HG02678 (cell line): ENCODE data around the gene ATF4.
"Not testable (repeated sequence)": the region's sequence is repeated elsewhere in the genome, so short reads cannot be mapped to it uniquely, and the experiment has no call there.

ENCODE experiments used
- ATAC-seq: cut with Tn5 transposase; IDR thresholded peaks from one replicate; pipeline ENCODE4 v1.9.1; 2021; ENCODE audit warnings: mild to moderate bottlenecking, moderate library complexity; ENCODE audit not compliant: unreplicated experiment

ATF4 gene

DNA sequence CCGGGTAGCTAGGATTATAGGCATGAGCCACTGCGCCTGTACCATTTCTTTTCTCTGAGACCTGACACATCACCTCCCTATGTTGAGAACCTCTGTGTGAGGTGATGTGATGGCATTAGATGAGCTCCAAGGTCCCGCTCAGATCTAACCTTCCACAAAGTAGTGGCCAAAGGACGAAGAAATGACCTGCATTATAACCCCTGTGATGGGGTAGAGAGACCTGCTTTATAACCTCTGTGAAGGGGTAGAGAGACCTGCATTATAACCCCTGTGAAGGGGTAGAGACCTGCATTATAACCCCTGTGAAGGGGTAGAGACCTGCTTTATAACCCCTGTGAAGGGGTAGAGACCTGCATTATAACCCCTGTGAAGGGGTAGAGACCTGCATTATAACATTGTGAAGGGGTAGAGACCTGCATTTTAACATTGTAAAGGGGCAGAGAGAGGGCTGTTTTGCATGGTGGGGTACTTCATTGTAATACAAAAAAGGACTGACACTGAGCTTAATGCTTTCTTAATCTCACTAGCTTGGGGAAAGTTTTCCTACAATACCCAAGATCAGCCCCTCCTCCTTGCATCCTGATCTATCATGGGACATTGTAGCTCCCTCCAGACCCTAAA, 9.7 kb upstream of the ATF4 start:
- no peak for ATAC-seq

DNA sequence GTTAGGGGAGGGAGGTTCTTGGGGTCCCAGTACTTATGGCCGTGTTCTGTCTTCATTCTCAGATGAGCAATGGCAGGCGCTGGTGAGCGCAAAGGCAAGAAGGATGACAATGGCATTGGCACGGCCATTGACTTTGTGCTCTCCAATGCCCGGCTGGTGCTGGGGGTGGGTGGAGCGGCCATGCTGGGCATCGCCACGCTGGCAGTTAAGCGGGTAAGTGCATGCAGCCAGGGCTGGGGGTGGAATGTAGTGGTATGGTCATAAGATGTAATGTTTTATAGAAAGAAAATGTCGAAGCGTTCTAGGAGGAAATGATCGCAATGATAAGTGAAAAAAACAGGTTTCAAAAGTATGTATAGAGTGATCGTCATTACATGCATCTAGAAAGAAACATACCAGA, 9.1 kb upstream of the ATF4 start:
- ATAC-seq = no peak

DNA sequence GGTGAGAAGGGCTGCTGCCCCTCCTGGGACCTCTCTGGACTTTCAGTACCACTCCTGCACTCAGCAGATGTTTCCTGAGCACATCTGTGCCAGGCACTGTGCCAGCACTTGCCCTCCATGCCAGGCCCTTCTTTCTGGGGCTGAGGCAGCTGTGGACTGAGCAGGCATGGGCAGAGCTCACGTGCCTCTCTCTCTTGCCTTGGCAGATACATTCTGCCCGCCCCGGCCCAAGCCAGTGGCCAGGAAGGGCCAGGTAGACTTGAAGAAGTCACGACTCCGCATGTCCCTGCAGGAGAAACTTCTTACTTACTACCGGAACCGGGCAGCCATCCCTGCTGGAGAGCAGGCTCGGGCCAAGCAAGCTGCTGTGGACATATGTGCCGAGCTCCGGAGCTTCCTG, 8.3 kb upstream of the ATF4 start:
- no peak for ATAC-seq

DNA sequence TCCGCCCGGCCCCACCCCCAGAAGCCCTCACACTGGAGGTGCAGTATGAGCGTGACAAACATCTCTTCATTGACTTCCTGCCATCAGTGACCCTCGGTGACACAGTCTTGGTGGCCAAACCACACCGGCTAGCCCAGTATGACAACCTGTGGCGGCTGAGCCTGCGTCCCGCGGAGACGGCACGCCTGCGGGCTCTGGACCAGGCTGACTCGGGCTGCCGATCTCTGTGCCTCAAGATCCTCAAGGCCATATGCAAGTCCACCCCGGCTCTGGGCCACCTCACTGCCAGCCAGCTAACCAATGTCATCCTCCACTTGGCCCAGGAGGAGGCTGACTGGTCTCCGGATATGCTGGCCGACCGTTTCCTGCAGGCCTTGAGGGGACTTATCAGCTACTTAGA, 6.6 kb upstream of the ATF4 start:
- ATAC-seq = no peak

- ATAC-seq = no peak
These were observed 5.9 kb upstream of the ATF4 start for GRCh38 chr22:39514373-39514973.

DNA sequence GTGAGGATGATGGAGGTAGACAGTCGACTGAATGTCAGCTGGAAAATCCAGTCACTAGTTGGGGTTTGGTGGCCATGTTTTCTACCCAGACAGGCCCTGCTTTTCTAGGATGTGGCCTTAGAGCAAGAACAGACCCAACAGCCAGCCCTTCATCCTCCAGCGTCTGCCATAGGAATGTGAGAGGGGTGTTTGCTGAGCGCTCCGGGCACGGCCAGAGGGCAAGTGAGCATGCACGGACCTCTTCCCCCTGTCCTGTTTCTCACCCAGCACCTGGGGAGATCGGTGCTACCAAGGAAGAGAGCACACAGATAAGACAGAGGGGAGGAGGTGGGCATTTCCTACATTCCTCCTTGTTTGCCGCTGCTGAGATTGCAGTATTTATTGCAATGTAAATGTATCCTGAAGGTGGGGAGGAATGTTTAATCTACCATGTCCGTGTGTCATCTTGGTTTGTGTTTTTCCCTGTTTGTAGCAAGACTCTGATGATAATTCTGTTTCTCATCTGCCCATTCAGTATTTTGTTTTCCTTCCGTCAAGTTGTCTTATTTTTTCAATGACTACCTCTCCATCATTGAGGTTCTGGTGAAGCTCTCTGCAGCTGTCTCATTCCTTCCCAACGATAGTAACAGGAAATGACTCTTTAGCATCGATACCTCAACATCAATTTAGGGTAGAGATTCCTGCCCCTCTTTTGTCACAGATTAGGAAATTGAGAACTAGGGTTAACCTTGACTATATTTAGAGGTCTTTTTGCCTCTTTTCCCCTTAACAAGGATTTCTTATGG, 4.9 kb upstream of the ATF4 start:
- no peak for ATAC-seq

- ATAC-seq = no peak
These were observed 2.9 kb upstream of the ATF4 start for GRCh38 chr22:39517470-39517869.

DNA sequence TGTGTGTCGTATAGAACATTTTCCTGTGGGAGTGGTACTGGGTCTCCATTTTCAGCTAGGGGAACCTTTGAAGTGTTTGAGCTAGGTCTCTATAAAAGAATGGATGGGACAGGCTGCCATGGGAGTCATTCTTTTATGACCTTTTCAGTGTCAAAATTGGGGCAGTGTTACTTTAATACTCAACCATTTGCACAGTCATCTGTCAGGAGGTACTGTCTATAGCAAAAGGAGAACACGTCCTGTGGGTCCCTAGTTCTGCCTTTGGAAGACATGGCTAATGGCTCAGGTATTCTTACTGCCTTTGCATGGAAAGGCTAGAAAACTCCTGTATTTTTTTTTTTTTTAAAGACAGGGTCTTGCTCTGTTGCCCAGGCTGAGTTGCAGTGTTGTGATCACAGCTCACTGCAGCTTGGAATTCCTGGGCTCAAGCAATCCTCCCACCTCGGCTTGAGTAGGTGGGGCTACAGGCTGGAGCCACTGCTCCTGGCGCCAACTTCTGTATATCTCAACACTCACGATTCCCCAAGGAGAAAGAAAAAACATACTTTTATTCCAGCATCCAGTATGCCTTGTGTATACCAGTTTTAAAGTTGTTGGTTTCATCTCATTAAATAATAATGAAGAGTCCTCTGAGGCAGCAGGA, 2.1 kb upstream of the ATF4 start:
- ATAC-seq = no peak

DNA sequence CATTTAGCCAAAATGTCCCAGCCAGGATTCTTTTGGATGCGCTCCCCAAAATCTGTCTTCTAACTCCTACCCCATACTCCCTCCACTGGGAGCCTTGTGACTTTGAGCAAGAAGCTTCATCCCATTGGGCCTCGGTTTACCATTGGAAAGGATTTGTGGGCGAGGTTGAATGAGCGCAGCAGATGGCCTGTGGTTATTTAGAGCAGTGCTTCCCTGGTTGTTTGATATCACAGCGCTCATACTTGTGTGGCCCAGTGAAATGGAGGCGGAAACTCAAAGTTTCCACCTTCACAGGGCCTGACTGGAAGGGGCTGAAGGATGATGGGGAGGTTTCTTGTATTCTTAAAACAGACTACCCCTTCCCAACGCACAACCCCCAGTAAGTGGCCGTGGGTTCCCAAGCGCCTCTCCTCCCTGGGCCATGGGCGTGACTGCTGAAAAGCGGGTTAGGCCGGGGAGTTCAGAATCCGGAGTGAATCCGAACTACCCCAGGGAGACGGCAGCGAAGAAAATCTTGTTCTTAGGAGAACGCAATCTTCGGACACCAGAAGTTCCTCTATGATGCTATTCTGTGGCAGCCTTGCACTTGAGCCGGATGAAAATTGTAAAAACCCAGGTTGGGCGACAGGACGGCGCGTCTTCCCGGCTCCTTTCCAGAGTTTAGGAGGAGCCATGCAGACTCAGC, 1.2 kb upstream of the ATF4 start:
- ATAC-seq = no peak

GRCh38 chr22:39519681-39520225, 609 bp upstream of the ATF4 start:
- ATAC-seq = peak; percentile 78

DNA sequence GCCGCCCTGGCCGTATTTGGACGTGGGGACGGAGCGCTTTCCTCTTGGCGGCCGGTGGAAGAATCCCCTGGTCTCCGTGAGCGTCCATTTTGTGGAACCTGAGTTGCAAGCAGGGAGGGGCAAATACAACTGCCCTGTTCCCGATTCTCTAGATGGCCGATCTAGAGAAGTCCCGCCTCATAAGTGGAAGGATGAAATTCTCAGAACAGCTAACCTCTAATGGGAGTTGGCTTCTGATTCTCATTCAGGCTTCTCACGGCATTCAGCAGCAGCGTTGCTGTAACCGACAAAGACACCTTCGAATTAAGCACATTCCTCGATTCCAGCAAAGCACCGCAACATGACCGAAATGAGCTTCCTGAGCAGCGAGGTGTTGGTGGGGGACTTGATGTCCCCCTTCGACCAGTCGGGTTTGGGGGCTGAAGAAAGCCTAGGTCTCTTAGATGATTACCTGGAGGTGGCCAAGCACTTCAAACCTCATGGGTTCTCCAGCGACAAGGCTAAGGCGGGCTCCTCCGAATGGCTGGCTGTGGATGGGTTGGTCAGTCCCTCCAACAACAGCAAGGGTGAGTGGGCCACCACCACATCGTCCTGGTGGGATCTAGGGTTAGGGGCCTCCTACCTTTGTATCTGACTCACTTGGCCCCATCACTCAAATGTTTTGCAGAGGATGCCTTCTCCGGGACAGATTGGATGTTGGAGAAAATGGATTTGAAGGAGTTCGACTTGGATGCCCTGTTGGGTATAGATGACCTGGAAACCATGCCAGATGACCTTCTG, 934 bp downstream of the ATF4 start:
- ATAC-seq = not testable (repeated sequence)

DNA sequence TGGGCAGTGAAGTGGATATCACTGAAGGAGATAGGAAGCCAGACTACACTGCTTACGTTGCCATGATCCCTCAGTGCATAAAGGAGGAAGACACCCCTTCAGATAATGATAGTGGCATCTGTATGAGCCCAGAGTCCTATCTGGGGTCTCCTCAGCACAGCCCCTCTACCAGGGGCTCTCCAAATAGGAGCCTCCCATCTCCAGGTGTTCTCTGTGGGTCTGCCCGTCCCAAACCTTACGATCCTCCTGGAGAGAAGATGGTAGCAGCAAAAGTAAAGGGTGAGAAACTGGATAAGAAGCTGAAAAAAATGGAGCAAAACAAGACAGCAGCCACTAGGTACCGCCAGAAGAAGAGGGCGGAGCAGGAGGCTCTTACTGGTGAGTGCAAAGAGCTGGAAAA, 1.7 kb downstream of the ATF4 start:
- not testable (repeated sequence) for ATAC-seq

DNA sequence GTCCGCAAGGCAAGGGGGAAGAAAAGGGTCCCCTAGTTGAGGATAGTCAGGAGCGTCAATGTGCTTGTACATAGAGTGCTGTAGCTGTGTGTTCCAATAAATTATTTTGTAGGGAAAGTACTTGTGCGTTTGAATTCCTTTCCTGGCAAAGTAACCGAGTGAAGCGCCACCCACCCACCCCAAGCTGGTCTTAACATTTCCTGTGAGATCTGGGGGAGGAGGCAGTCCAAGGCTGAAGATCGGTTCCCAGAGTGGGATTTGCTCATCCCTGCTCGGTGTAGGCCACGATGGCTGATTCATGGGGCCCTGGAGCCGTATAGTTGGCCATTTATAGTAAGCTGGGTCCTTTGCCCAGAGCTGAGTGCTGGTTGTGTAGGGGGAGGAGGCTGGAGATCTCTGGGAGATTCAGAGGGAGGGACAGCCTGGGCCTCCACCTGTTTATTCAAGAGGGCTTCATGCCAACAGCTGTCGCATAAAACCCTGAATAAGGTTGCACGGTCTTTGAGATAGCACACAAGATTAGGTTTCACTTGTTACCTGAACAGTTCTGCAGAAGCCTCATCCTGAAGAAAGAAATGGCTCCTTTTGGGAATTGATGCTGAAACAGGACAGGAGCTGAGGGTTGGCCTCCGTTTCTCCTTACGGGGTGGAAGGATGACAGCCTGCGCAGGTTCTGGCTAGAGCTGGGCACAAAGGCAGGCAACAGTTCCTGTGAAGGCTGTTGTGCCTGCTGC, 2.4 kb downstream of the ATF4 start:
- no peak for ATAC-seq

DNA sequence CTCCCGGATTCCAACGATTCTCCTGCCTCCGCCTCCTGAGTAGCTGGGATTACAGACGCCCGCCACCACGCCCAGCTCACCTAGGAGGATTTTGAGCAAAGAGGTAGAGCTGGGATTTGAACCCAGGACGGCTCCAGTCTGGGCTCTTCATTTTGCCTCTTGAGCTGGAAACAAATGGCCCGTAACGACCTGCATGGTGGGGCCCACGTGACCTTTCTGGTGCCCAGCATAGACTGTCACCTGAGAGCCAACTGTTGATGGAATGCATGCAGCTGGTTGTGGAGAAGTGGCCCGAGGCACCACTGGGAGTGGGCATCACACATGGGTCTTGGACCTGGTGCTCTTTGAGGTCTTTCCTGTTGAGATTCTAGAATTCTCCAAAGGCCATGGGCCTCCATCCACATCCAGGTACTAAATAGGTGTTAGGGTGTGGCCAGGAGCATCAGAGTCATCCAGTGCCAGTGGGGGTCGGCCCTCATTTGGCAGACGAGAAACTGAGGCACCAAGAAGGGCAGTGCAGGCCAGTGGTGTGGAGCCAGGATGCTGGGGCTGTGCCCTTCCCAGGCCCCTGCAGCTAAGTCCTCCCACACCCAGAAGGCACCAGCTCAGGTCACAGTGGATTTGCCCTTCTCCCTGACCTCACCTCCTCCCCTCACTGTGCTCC, 3.9 kb downstream of the ATF4 start:
- ATAC-seq = no peak

DNA sequence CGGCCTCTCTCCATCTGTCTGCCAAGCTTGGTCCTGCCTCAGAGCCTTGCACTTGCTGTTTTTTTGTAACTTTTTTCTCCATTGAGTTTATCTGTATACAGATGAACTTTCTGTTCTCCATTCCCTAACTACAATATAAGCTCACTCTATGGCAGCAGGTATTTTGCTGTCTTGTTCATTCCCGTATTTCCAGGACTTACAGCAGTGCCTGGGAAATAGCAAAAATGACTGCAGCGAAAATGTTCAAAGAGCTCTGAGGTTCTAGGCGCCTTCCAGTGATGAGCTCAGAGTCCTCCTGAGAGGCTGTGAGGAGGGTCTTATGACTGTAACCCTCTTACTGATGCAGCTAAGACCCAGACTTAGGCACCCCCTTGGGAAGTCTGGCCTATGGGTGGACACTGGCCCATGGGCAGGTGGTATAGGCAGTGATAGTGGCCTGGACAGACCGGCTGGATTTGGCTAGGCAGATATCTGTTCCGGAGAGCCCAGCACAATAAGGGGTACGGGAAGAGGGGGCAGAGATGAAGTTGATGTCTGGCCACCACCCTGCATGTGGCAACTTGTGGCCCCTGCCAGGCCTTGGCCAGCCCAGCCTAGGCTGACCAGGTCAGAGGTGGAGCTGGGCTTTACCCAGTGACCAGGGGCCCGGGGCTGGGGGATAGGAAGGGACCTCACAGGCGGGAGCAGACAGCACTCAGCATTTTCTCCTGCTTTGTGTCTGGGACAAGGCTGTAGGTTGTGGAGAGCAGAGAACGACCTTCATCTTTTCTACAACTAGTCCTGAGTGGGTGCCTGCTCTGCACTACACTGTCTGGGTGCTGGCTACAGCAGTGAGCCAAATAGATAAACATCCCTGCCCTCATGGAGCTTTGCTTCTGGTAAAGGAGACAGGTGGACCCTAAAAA, 4.6 kb downstream of the ATF4 start:
- no peak for ATAC-seq

DNA sequence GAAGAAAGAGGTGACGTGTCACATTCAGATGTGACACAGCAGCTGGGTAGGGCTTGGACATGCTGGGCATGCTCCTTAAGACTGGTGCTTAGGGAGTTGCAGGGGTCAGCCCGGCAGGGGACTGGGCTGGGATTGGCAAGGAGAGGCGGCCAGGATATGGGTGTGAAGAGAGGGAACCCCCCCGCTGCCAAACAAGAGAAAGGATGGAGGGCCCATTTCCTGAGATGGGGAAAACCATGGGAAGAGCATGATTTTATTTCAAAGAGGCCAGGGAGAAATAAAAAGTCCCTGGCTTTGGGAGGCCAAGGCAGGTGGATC, 5.3 kb downstream of the ATF4 start:
- ATAC-seq = no peak

GRCh38 chr22:39526736-39527171, 6.4 kb downstream of the ATF4 start:
- no peak for ATAC-seq

- no peak for ATAC-seq
These were observed 7.2 kb downstream of the ATF4 start for GRCh38 chr22:39527481-39527961.
